HG03378 (cell line): ENCODE results near the gene LAMA3.
"Not testable (repeated sequence)": the region's sequence is repeated elsewhere in the genome, so short reads cannot be mapped to it uniquely, and the experiment has no call there.

Experiments used
- ATAC-seq: cut with Tn5 transposase; IDR thresholded peaks from one replicate; pipeline ENCODE4 v1.9.1; 2021; ENCODE audit warnings: mild to moderate bottlenecking, moderate library complexity; ENCODE audit not compliant: unreplicated experiment

Gene LAMA3

DNA sequence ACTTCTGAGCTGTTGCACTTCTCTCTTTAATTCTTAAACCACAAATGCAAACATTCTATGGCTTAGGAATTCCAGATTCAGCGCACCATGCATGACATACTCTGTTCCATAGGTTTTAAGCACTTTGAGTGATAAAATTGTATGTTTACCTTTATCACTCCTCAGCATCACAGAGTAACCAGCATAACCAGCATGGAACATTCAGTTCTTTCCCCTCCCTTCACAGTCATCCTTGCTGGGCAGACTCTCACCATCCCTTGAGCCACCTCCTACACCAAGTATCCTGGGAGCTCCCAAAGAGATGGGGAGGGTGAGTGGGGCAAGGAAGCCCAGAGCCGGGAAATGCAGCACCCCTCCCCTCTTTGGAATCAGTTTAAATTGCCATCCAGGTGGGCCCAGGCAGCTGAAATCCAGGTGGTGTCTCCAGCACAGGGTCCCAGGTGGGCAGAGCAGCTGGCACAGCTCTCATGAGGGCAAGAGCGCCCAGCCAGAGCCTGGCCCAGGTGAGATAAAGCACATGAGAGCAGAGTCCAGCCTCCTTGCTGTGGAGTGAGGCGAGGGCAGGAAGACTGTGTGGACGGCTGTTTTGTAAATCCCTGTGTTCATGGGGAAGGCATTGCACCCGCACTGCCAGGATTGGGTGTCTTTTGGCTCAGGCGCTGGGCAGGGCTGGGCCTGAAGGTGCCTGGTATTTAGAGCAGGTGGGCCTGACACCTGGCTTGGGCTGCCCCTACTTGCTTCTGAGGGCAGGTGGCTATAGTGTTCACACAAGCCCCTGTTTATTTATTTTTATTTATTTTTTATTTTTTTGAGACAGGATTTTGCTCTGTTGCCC lies 36.8 kb downstream of the LAMA3 start:
- ATAC-seq = no peak

GRCh38 chr18:23727707-23728493 lies 38.6 kb downstream of the LAMA3 start:
- ATAC-seq = no peak

GRCh38 chr18:23730857-23731256 lies 41.6 kb downstream of the LAMA3 start:
- no peak for ATAC-seq

- ATAC-seq = no peak
Measured at GRCh38 chr18:23731861-23732260, 42.6 kb downstream of the LAMA3 start.

DNA sequence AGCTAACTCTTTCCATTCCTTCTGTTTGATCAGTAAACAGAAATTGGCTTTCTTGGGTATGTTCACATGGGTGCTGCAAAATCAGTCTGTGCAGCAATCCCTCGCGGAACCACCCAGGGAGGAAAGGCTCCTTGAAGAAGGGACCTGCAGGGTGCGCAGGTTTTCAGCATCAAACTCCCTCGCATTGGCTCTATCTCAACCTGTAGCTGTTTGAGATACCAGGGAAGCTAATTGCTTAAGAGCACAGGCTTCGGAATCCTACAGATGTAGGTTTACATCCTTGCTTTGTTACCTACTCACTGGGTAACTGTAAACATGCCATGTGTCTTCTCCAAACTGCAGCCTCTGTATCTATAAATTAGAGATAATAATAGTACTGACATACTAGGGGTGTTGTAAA lies 43.2 kb downstream of the LAMA3 start:
- ATAC-seq = no peak

DNA sequence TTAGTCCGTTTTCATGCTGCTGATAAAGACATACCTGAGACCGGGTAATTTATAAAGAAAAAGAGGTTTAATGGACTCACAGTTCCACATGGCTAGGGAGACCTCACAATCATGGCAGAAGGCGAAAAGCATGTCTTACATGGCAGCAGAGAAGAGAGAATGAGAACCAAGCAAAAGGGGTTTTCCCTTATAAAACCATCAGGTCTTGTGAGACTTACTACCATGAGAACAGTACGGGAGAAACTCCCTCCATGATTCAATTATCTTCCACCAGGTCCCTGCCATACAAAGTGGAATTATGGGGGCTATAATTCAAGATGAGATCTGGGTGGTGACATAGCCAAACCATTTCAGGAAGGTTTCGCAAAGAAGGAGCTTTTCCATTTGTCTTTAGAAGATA lies 44.0 kb downstream of the LAMA3 start:
- ATAC-seq = not testable (repeated sequence)

- ATAC-seq = no peak
Measured at GRCh38 chr18:23733895-23734294, 44.6 kb downstream of the LAMA3 start.

DNA sequence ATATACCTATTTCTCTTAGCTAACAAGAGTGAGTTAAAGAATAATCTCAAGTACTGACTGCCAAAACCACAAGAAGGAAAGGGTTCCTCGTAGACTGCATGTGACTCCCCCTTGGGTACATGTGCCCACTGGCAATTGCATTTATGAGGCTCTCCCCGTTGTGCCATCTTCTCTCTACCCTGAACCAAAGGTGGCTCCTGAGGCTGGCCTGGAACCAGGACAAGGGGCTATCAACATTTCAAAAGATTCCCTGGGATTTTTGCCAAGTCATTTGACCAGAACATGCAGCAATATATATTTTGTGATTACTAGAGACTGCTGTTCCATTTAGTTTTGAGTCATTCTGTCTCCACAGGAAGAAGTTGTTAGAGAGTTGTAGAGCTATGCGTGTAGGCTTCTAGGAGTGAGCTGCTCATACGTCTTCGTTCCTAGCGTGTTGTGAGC lies 45.8 kb downstream of the LAMA3 start:
- peak; percentile 80 for ATAC-seq

- ATAC-seq = no peak
Measured at GRCh38 chr18:23737578-23737977, 48.3 kb downstream of the LAMA3 start.

DNA sequence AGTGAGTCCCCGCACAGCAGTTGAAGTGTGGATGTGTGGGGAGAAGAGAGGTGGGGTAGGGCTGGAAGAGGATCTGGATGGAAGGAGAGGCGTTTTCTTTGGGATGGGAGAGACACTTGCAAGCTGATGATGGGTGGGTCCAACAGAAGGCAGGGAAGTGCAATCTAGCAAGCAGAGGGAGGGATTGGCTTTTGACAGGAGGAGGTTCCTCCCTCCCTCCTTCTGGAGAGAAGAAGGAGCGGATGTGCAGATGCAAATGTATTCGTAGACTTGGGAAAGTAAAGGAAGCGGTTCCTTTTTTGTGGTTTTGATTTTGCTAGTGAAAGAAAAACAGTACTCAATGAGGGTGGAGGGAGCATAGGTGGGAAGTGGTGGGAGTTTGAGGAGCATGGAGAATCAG lies 48.9 kb downstream of the LAMA3 start:
- ATAC-seq = no peak

GRCh38 chr18:23738575-23738974 lies 49.3 kb downstream of the LAMA3 start:
- no peak for ATAC-seq

- ATAC-seq = no peak
Measured at GRCh38 chr18:23740105-23740830, 51.0 kb downstream of the LAMA3 start.

GRCh38 chr18:23741967-23742366 lies 52.7 kb downstream of the LAMA3 start:
- peak; percentile 41 for ATAC-seq

GRCh38 chr18:23743733-23744333 lies 54.6 kb downstream of the LAMA3 start:
- ATAC-seq = no peak

DNA sequence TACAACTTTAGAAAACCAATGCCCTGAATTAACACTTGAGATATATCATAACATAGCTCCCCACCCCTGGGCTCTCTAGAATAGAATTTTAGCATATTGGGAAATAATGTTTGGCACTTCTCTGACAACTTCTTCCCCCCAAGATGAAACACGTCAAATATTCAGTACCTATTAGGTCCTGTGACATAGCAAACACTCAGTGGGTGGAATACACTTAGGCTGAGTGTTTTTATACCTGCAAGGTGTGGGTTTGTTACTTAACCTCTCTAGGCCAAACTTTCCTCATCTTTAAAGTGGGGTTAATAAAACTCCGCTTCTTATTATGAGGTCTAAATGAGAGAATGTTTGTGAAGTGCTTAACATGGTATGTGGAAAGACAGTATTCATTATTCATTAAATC lies 56.1 kb downstream of the LAMA3 start:
- ATAC-seq = no peak

DNA sequence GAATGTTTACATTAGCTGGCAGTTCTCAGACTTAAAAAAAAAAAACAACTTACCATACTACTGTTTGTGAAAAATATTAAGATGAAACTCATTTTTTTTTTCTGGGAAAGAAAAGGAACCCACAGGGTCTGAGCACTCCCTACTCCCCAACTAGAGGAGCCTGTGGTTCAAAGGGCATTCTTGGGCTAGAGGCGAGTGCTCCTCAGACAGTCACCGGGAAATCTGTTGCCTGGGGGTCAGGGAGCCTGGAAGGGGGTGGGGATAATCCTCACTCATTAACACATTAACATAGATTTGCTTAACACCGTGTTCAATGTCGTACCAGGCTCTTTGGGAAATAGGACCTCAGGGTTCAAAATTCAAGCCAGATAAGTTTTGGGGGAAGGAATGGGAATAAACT lies 57.6 kb downstream of the LAMA3 start:
- ATAC-seq = no peak

GRCh38 chr18:23752363-23752762 lies 63.1 kb downstream of the LAMA3 start:
- ATAC-seq = no peak

DNA sequence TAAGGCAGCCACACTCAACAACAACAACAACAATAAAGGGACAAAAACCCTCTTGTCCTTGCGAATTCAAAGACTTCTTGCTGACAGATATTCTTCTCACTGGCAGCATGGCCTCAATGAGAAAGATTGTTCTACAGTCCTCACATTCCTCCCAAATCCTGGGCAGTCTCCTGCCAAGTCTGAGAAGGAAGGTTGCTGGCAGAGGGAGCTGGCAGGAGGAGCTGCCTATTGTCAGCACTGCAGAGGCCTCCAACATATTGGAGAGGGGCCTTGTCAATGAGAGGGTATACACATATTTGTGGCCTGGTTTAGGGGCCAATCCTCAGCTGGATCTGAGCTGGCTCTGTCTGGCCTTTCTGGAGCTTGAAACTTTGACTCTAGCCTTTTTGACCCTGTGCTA lies 63.5 kb downstream of the LAMA3 start:
- ATAC-seq = no peak

GRCh38 chr18:23756590-23757436 lies 67.6 kb downstream of the LAMA3 start:
- no peak for ATAC-seq

- no peak for ATAC-seq
Measured at GRCh38 chr18:23757437-23757733, 68.1 kb downstream of the LAMA3 start.
